Ovary (tissue), 9 donors: ENCODE results near the gene PTRH2. TPM values are rescaled to one million over a fixed set of nuclear protein-coding genes. Genes with fewer than 3 reads are reported as not detected.

Source experiments
- DNase-seq, 5 donors: peaks; one replicate each; pipeline ENCODE4 v3.0.0-alpha.2; 2019 to 2020
- H3K27ac ChIP-seq, 2 donors: fragments of 200-600 bp; one replicate each; pipeline versions ENCODE4 v1.5.1 to v1.8.0; 2019 to 2022
- H3K27me3 ChIP-seq: fragments of 200-600 bp; one replicate; pipeline ENCODE4 v1.8.0; 2022
- H3K36me3 ChIP-seq: fragments of 200-600 bp; sonication (generic); one replicate; pipeline ENCODE4 v1.5.1; 2019
- H3K4me1 ChIP-seq: one replicate; pipeline ENCODE4 v1.8.1; 2013; ENCODE audit warnings: mild to moderate bottlenecking, moderate library complexity; ENCODE audit not compliant: insufficient read depth
- H3K4me3 ChIP-seq: fragments of 200-600 bp; sonication (generic); one replicate; pipeline ENCODE4 v1.5.1; 2017
- H3K9me3 ChIP-seq, 2 donors: fragments of 200-600 bp in 1 of 2; sonication (generic) in 1 of 2; one replicate each; pipeline versions ENCODE4 v1.5.1 to v1.8.1; 2013 to 2019; ENCODE audit warnings: mild to moderate bottlenecking in 1 of 2, moderate library complexity in 1 of 2
- EP300 ChIP-seq: sonication (generic); formaldehyde crosslinking; IDR thresholded peaks from one replicate; pipeline ENCODE4 v1.6.1; 2017; ENCODE audit warnings: antibody characterized with exemption
- POLR2A ChIP-seq: fragments of 450-650 bp; IDR thresholded peaks from one replicate; pipeline ENCODE4 v1.6.1; 2017; ENCODE audit warnings: antibody characterized with exemption, mild to moderate bottlenecking, moderate library complexity
- WGBS, 3 donors: extraction: QIAGEN DNeasy Blood & Tissue Kit in 1 of 3; methylation state at CpG; one replicate each; pipeline versions ENCODE4 v1.1.5 to v1.1.7; 2013 to 2017; 5-methylcytosine and 5-hydroxymethylcytosine counted together
- intact Hi-C, 4 donors: fragments of 100-400 bp; cut with DNase I; formaldehyde crosslinking; loops; one replicate each; pipeline versions ENCODE4 v1.11.0 to v1.15.1; 2022 to 2023
- polyA plus RNA-seq, 2 donors: library from polyadenylated mRNA; stranded (reverse); fragments of 200-250 nt in 1 of 2; fragments of 350-450 nt in 1 of 2; fragmentation: Illumina TruSeq in 1 of 2; extraction: RNeasy Lipid Tissue Mini Kit (QIAGEN cat#74804) in 1 of 2; gene quantifications; one replicate each; pipeline ENCODE4 v1.2.3, GENCODE V29; 2013 to 2014
- total RNA-seq, 7 donors: library from RNA; depleted of rRNA in 2 of 7; stranded (reverse); fragments of >200 nt in 2 of 7; fragmentation: NEBNext Ultra II Directional in 3 of 7; extraction: Animal tissue kit (Norgen Biotek cat#: 25700) in 3 of 7; gene quantifications; one replicate each; pipeline versions ENCODE4 v1.1.0 to v1.2.4, GENCODE V29; 2016 to 2023
- TF ChIP-seq, protein P1 (sequence below), 3 donors: fragments of 450-650 bp in 2 of 3; fragments of 200-600 bp in 1 of 3; IDR thresholded peaks; one replicate each; pipeline versions ENCODE4 v1.5.1 to v1.8.0; 2016 to 2022; ENCODE audit warnings: antibody characterized with exemption in 3 of 3, mild to moderate bottlenecking in 1 of 3
- donor health status: DM: no; HTN: no; CAD: no; lungs with moderate emphysema.
- donor health status: DM: no; HTN: no; CAD: no.
- donor health status: Bipolar disorder and iron deficiency.
- donor health status: DM: yes; HTN: yes; CAD: no.
- donor health status: DM: no; HTN: no; CAD: no.
- donor health status: DM: yes; HTN: yes; CAD: no.

Gene PTRH2
- total and polyA plus RNA-seq, 9 donors = 11.9 to 28.2 (median 20.0) TPM

- H3K4me1 ChIP-seq = no peaks in the 10 kb centered on the region
- 88 to 95% (median 91%) methylated on average over 2 of the region's 2 CpGs for WGBS, 3 donors
- TF ChIP-seq, protein P1, sequence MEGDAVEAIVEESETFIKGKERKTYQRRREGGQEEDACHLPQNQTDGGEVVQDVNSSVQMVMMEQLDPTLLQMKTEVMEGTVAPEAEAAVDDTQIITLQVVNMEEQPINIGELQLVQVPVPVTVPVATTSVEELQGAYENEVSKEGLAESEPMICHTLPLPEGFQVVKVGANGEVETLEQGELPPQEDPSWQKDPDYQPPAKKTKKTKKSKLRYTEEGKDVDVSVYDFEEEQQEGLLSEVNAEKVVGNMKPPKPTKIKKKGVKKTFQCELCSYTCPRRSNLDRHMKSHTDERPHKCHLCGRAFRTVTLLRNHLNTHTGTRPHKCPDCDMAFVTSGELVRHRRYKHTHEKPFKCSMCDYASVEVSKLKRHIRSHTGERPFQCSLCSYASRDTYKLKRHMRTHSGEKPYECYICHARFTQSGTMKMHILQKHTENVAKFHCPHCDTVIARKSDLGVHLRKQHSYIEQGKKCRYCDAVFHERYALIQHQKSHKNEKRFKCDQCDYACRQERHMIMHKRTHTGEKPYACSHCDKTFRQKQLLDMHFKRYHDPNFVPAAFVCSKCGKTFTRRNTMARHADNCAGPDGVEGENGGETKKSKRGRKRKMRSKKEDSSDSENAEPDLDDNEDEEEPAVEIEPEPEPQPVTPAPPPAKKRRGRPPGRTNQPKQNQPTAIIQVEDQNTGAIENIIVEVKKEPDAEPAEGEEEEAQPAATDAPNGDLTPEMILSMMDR (IDR thresholded peaks at IDR 0.05) = no peak
- no peak for TF ChIP-seq POLR2A
- no peak for TF ChIP-seq EP300
- no peak overlapping the region for H3K27ac ChIP-seq
- DNase-seq = no peak
- H3K4me3 ChIP-seq = no peak overlapping the region
- no peaks in the 10 kb centered on the region for H3K27me3 ChIP-seq
- H3K36me3 ChIP-seq = no peaks in the 10 kb centered on the region
- intact Hi-C loops = no loop called here
- no peaks in the 10 kb centered on the region for H3K9me3 ChIP-seq
These were observed 9.2 kb upstream of the PTRH2 start for GRCh38 chr17:59716427-59716826.

GRCh38 chr17:59714255-59714654 lies 7.0 kb upstream of the PTRH2 start:
- Histone ChIP-seq H3K4me1 (no peaks in the 10 kb centered on the region), H3K4me3 (no peak overlapping the region), H3K27ac (no peak overlapping the region), H3K36me3 (no peaks in the 10 kb centered on the region), H3K27me3 (no peaks in the 10 kb centered on the region), H3K9me3 (no peaks in the 10 kb centered on the region)
- 89 to 94% (median 93%) methylated on average over 2 of the region's 2 CpGs for WGBS, 3 donors
- TF ChIP-seq, protein P1 (IDR thresholded peaks at IDR 0.05) = no peak
- TF ChIP-seq EP300 (no peak), POLR2A (no peak)
- no peak for DNase-seq
- intact Hi-C loops = no loop called here

DNA sequence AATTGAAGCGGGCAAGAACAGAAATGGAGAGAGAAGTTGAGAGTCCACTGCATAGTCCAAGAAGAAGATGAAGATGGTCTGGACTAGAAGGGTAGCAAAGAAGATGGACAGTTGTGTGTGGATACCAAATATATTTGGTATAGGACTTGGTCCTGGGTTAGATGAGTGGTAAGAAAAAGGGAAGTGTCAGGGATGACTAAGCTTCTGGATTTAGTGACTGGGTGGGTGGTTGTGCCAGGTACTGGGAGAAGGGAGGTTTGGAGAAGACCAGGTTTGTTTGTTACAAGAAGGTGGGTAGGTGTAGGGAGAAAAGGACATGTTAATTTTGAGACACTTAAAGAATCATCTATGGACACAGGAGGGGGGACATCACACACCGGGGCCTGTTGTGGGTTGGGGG lies 5.6 kb upstream of the PTRH2 start:
- TF ChIP-seq, protein P1 (IDR thresholded peaks at IDR 0.05) = no peak
- no peak for TF ChIP-seq EP300
- no peak for TF ChIP-seq POLR2A
- Histone ChIP-seq H3K4me3 (no peak overlapping the region), H3K27me3 (no peaks in the 10 kb centered on the region), H3K9me3 (no peaks in the 10 kb centered on the region), H3K4me1 (no peaks in the 10 kb centered on the region), H3K36me3 (no peaks in the 10 kb centered on the region), H3K27ac (no peak overlapping the region)
- intact Hi-C loops = no loop called here
- 91 to 99% (median 95%) methylated on average over 2 of the region's 2 CpGs for WGBS, 3 donors
- no peak for DNase-seq

GRCh38 chr17:59711936-59712335 lies 4.7 kb upstream of the PTRH2 start:
- intact Hi-C loops = no loop called here
- no peak for DNase-seq
- H3K4me1 ChIP-seq = no peaks in the 10 kb centered on the region
- TF ChIP-seq, protein P1 (IDR thresholded peaks at IDR 0.05) = no peak
- TF ChIP-seq POLR2A = no peak
- H3K36me3 ChIP-seq = no peaks in the 10 kb centered on the region
- H3K9me3 ChIP-seq = no peaks in the 10 kb centered on the region
- H3K4me3 ChIP-seq = no peak overlapping the region
- no peak overlapping the region for H3K27ac ChIP-seq
- H3K27me3 ChIP-seq = no peaks in the 10 kb centered on the region
